ENCODE results near the gene IGF2BP2.

DNA sequence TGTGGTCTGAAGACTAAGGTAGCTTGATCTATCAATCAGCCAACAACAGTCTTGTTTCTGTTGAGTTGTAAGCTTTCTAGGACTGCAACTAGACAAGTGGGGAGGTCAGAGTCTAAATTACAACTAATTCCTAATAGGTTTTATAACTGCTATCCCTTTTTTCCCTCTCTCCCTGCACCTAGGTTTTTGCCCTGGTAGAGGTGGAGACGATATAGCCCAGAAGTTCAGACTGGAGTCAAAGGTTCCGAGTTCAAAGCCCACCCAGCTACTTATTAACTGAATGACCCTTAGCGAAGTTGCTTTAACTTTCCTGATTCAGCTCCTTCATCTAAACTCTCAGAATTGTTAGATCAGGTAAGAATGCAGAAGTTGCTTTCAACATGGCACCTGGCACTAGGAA is 100.6 kb downstream of the IGF2BP2 start:
- TF ChIP-seq, protein P1, sequence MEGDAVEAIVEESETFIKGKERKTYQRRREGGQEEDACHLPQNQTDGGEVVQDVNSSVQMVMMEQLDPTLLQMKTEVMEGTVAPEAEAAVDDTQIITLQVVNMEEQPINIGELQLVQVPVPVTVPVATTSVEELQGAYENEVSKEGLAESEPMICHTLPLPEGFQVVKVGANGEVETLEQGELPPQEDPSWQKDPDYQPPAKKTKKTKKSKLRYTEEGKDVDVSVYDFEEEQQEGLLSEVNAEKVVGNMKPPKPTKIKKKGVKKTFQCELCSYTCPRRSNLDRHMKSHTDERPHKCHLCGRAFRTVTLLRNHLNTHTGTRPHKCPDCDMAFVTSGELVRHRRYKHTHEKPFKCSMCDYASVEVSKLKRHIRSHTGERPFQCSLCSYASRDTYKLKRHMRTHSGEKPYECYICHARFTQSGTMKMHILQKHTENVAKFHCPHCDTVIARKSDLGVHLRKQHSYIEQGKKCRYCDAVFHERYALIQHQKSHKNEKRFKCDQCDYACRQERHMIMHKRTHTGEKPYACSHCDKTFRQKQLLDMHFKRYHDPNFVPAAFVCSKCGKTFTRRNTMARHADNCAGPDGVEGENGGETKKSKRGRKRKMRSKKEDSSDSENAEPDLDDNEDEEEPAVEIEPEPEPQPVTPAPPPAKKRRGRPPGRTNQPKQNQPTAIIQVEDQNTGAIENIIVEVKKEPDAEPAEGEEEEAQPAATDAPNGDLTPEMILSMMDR (conservative IDR thresholded peaks at IDR 0.05), result no peak
- TF ChIP-seq ZFX (IDR thresholded peaks at IDR 0.05), result no peak
